SKM-1 (cell line): ENCODE results near the gene ABCG1.

Experiments
- DNase-seq: peaks from one replicate; lab custom pipeline; 2025; ENCODE audit not compliant: unreplicated experiment; lab: John Stamatoyannopoulos, UW

Gene ABCG1

DNA sequence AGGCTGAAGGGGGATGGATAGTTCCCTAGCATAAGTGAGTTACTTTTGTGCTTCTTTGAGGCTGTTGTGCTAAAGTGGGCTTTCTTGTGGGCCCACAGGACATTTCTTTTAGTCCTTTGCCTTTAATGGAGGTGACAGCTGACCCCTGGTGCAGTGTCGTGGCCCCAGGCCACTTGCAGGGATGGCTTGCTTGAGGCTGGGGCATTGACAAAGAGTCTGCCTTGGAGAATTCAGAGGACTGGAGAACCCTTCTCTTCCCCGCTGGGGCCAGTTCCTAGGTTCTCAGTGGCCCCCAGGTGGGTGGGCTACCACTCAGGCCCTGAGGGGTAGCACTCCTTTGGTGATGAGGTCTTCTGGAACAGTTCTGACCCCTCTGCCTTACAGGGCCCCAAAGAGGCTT is 12.8 kb downstream of the ABCG1 start:
- DNase-seq, result no peak

GRCh38 chr21:42232176-42232825 is 13.4 kb downstream of the ABCG1 start:
- no peak for DNase-seq

DNA sequence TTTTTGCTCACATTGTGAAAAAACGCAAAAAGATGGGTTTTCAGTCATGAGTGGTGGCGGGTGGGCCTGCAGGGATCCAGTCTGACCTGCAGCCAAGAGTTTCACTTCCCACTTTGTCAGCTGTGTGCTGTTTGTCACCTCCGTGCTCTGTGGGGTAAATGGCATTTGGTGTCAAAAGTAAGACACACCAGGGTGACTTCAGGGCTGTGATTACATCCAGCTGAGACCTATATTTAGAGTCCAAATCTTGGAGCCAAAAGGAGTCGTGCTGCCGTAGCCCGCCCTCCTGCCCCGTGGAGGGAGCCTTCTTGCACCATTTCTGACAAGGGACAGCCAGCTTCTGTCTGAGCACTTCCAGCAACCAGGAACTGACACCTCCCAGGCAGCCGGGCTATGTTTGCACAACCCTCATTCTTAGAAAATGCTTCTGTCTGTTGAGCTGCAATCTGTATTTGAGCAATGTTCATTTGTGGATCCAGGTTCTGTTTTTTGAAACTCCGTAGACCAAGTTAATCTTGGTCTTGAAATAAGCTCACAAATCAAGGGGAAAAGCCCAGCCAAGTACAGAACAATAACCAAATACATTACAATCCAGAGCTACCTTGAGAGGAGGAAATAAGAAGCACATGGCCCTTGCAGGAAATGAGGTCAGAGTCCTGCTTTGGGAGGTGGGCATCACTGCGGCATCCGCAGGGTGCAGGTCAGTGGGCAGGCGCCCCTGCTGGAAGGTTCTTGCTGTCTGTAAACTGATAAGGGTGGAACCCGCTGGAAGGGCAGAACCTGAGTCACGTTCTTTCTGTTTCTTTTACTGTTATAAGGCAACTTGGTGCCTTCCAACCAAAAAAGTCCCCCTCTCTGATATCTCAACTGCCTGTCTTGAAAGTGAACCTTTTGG is 14.4 kb downstream of the ABCG1 start:
- DNase-seq, result peak; percentile 82

DNA sequence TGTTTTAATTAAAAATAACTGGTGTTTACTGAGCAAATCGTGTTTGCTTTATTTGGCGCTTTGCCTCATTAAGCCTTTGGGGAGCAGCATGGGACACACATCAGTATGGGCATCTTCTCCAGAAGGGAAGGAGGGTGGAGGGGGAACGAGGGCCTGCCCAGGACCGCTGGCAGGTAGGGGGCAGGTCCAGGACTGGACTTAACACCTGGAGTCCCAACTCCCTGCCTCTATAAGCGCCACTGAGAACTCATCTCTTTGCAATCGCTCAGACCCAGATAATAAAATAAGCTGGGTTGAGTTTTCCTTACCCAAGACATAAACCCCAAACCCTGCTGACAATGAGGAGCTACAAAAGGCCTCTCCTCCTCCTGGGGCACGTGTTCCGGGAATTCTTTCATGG is 15.1 kb downstream of the ABCG1 start:
- no peak for DNase-seq

- DNase-seq, result peak; percentile 7
Measured at GRCh38 chr21:42234464-42235241, 15.7 kb downstream of the ABCG1 start.

GRCh38 chr21:42235593-42235992 is 16.7 kb downstream of the ABCG1 start:
- no peak for DNase-seq

GRCh38 chr21:42236014-42236413 is 17.1 kb downstream of the ABCG1 start:
- DNase-seq, result no peak

GRCh38 chr21:42236693-42237092 is 17.8 kb downstream of the ABCG1 start:
- no peak for DNase-seq

- DNase-seq, result no peak
Measured at GRCh38 chr21:42237161-42237560, 18.2 kb downstream of the ABCG1 start.

DNA sequence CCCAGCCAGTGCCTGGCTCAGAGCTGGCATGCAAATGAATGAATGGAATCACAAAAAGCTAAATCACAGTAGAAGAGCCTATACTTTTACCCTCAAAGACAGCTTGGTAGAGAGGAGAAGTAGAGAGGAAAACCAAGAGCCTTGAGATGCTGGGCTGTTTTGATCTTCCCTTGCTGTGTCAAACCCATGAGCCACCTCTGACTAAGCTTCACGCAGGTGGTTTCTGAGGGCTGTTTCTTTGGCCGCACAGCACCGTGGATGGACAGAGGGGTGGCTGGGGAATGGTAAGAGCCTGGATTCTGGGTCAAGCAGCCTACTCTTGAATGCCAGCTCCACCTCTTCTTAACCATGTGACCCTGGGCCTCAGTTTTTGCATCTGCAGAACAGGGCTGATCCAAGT is 18.6 kb downstream of the ABCG1 start:
- no peak for DNase-seq

DNA sequence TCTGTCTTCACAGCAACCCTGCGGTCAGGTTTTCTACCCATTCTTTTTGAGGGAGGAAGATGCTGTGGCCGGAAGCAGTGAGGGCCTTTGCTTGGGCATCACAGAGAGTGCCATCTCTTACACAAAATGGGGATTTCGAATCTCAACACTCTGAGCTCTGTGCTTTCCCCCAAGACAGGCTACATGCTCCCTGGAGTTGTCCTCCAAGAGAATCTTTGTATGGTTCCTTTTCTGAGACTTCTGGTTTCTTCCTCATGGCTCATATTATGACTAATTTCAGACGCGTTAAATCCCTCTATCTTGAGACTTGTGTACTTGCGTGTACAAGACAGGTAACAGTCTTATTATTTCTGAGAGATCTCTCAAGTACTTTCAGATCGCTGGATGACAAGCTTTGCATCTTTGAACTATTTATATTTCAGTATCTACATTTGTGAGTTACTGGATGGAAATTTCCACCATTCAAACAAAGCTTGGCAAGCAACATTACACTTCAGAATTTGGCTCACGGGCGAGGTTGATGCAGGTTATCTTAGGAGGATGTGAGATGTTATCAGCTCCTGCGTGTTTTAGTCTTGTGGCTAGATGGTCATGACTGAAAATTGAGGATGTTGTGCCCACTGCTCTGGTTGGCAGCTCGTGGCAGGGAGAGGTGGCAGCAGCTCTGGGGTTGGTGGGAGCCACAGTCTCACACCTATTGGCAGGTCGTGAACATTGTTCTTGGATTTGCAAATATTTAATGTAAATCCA is 19.4 kb downstream of the ABCG1 start:
- no peak for DNase-seq

- DNase-seq, result no peak
Measured at GRCh38 chr21:42239556-42239955, 20.6 kb downstream of the ABCG1 start.

- DNase-seq, result no peak
Measured at GRCh38 chr21:42239973-42240372, 21.0 kb downstream of the ABCG1 start.

- DNase-seq, result no peak
Measured at GRCh38 chr21:42242611-42243010, 23.7 kb downstream of the ABCG1 start.

- no peak for DNase-seq
Measured at GRCh38 chr21:42243026-42243425, 24.1 kb downstream of the ABCG1 start.

GRCh38 chr21:42245331-42246193 is 26.6 kb downstream of the ABCG1 start:
- no peak for DNase-seq

DNA sequence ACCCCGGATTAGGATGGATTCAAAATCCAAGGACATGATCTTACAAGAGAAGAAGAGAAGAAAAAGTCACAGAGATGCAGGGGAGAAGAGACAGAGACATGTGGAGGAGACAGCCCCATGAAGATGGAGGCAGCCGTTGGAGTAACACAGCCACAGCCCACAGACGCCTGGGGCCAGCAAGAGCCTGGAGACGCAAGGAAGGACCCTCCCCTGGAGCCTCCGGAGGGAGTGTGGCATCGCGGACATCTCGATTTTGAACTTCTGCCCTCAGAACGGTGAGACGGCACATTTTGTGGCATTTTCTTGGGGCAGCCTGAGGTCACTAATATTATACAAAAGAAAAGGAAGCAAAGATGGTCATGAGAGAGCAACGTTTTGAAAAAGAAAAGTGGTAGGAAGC is 28.8 kb downstream of the ABCG1 start:
- no peak for DNase-seq

DNA sequence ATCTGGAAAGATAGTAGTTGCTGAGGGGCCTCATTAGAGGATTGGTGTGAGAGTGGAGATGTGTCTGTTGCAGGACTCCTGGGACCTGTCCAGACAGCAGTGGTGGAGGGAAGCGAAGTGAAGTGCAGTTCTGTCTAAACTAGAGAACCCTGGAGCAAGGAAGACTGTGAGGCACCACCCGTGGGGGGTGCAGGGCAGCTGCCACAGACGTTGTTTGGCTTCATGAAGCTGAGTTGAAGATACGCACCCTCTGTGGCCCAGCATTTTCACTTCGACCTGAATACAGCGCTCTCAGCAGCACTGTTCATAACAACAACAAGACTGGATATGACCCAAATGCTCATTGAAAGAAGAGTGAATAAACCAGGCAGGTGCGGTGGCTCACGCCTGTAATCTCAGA is 29.3 kb downstream of the ABCG1 start:
- no peak for DNase-seq

- DNase-seq, result peak; percentile 60
Measured at GRCh38 chr21:42248783-42249597, 30.1 kb downstream of the ABCG1 start.
